Liver (tissue), 3 donors: ENCODE measurements around the gene DZIP3.

Source experiments
- ATF3 ChIP-seq: IDR thresholded peaks from 2 replicates; pipeline ENCODE4 v1.6.1; 2016; ENCODE audit warnings: antibody characterized with exemption
- CTCF ChIP-seq: fragments of 150-350 bp; IDR thresholded peaks from 2 replicates; pipeline ENCODE4 v1.5.1; 2017; ENCODE audit warnings: improper control_type of control experiment, low read depth, low read length; ENCODE audit not compliant: missing input control
- EGR1 ChIP-seq, 2 donors: IDR thresholded peaks; 2 replicates each; pipeline ENCODE4 v1.6.1; 2016 to 2018; ENCODE audit warnings: antibody characterized with exemption in 2 of 2, low read depth in 2 of 2
- GABPA ChIP-seq, 2 donors: IDR thresholded peaks in 1 of 2; conservative IDR thresholded peaks in 1 of 2; 2 replicates each; pipeline ENCODE4 v1.6.1; 2016; ENCODE audit warnings: antibody characterized with exemption in 2 of 2, mild to moderate bottlenecking in 1 of 2, moderate library complexity in 1 of 2
- JUND ChIP-seq, 2 donors: IDR thresholded peaks; 2 replicates each; pipeline ENCODE4 v1.6.1; 2016; ENCODE audit warnings: antibody characterized with exemption in 2 of 2
- MAX ChIP-seq: IDR thresholded peaks from 2 replicates; pipeline ENCODE4 v1.6.1; 2016; ENCODE audit warnings: antibody characterized with exemption
- RAD21 ChIP-seq, 2 donors: IDR thresholded peaks; 2 replicates each; pipeline ENCODE4 v1.6.1; 2016; ENCODE audit warnings: antibody characterized with exemption in 2 of 2, mild to moderate bottlenecking in 2 of 2
- REST ChIP-seq: IDR thresholded peaks from 2 replicates; pipeline ENCODE4 v1.6.1; 2016; ENCODE audit warnings: antibody characterized with exemption, mild to moderate bottlenecking
- RXRA ChIP-seq, 2 donors: IDR thresholded peaks; 2 replicates each; pipeline ENCODE4 v1.6.1; 2017 to 2018; ENCODE audit warnings: antibody characterized with exemption in 2 of 2, mild to moderate bottlenecking in 1 of 2
- SP1 ChIP-seq: IDR thresholded peaks from 2 replicates; pipeline ENCODE4 v1.6.1; 2018; ENCODE audit warnings: antibody characterized with exemption, mild to moderate bottlenecking
- TAF1 ChIP-seq: conservative IDR thresholded peaks from 2 replicates; pipeline ENCODE4 v1.6.1; 2016; ENCODE audit warnings: antibody characterized with exemption, mild to moderate bottlenecking
- YY1 ChIP-seq: IDR thresholded peaks from 2 replicates; pipeline ENCODE4 v1.6.1; 2016; ENCODE audit warnings: antibody characterized with exemption, mild to moderate bottlenecking
- donor health status: healthy.
- donor health status: healthy.

GRCh38 chr3:108629974-108630373, 40.5 kb downstream of the DZIP3 start:
- TF ChIP-seq CTCF (no peak), MAX (no peak), REST (no peak), EGR1 (IDR thresholded peaks at IDR 0.05; ENCODE audit: low read depth in 2 of 2) (no peak), TAF1 (no peak), YY1 (no peak), SP1 (no peak), RXRA (IDR thresholded peaks at IDR 0.05) (no peak), ATF3 (no peak), GABPA (IDR thresholded peaks at IDR 0.05 in 1 of 2, conservative IDR thresholded peaks at IDR 0.05 in 1 of 2) (no peak), JUND (IDR thresholded peaks at IDR 0.05) (no peak), RAD21 (IDR thresholded peaks at IDR 0.05) (no peak)
